Measurements from ENCODE around the gene DPYD.

Gene DPYD

GRCh38 chr1:97202481-97203380 lies 718.1 kb downstream of the DPYD start:
- no peak for DNase-seq (ENCODE audit: low read depth)

- DNase-seq (ENCODE audit: low read depth) = no peak
Measured at GRCh38 chr1:97201641-97202040, 719.2 kb downstream of the DPYD start.

GRCh38 chr1:97200595-97200994 lies 720.2 kb downstream of the DPYD start:
- no peak for DNase-seq (ENCODE audit: low read depth)

DNA sequence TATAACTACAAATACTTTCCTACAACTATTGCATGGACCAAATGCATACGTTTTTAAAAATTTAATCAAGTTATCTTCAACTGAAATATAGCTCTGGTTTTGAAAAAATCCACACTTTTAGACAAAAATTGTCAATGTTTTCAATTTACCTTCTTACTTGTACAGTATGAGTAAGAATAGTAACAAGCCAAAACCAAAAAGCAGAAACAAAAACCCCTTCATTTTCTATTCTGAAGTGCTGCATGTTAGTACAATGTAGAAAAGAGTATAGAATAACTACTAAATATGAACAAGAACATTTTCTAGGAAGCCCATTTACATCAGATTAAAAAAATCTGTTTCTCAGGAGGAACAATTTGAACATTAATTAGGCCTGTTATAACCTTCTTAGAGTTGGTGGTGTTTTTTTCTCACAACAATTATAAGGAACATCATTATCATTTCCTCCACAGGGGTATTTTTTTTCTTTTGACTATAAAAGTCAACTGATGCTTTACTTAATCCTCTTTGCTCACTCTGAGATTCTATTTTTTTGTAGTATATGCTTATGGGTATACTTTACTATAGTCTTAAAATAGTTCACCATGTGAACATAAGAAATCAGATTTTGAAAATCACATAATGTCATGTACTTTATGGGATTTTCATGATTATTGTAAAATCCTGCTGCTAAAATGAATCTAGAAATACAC lies 723.9 kb downstream of the DPYD start:
- no peak for DNase-seq (ENCODE audit: low read depth)

- no peak for DNase-seq (ENCODE audit: low read depth)
Measured at GRCh38 chr1:97192872-97193572, 727.8 kb downstream of the DPYD start.

DNA sequence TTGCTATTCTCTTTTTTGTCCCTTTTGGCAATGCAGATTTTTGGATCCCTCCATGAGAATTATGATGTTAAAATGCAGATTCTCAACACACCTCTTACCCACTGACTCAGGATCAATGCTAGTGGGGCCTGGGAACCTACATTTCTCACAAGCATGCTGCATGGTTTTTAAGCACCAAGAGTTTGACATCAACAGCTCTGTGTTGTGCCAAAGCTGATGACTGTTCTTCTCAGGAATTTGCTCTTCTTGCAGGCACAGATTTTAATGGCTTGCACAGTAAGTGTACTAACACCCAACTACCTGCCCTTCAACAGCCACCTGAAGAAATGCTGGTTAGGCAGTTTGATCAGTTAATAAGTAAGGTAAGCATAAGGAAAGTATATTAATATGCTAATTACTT lies 730.5 kb downstream of the DPYD start:
- no peak for DNase-seq (ENCODE audit: low read depth)

- DNase-seq (ENCODE audit: low read depth) = no peak
Measured at GRCh38 chr1:97186381-97186780, 734.5 kb downstream of the DPYD start.

- DNase-seq (ENCODE audit: low read depth) = no peak
Measured at GRCh38 chr1:97174039-97174704, 746.7 kb downstream of the DPYD start.

- no peak for DNase-seq (ENCODE audit: low read depth)
Measured at GRCh38 chr1:97170300-97170699, 750.5 kb downstream of the DPYD start.

- DNase-seq (ENCODE audit: low read depth) = no peak
Measured at GRCh38 chr1:97168056-97168455, 752.8 kb downstream of the DPYD start.

- no peak for DNase-seq (ENCODE audit: low read depth)
Measured at GRCh38 chr1:97167246-97167645, 753.6 kb downstream of the DPYD start.

DNA sequence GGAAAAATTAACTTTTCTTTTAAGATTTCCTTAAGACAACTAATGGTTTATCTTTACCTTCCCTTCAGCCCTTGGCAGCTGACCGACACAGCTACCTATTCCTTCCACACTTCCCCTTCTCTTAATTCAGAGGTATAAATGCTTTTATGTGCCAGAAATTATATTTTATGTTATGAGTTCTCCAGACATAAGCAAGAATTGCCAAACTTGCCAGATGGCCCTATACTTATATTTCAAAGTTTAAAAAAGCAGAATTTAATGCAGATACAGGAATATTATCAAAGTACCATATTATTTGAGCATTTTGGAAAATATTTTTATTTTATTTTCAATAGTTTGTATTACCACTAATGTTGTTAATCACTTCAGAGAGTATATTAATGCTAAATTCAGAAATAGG lies 754.2 kb downstream of the DPYD start:
- DNase-seq (ENCODE audit: low read depth) = no peak

- DNase-seq (ENCODE audit: low read depth) = no peak
Measured at GRCh38 chr1:97164276-97164639, 756.6 kb downstream of the DPYD start.

DNA sequence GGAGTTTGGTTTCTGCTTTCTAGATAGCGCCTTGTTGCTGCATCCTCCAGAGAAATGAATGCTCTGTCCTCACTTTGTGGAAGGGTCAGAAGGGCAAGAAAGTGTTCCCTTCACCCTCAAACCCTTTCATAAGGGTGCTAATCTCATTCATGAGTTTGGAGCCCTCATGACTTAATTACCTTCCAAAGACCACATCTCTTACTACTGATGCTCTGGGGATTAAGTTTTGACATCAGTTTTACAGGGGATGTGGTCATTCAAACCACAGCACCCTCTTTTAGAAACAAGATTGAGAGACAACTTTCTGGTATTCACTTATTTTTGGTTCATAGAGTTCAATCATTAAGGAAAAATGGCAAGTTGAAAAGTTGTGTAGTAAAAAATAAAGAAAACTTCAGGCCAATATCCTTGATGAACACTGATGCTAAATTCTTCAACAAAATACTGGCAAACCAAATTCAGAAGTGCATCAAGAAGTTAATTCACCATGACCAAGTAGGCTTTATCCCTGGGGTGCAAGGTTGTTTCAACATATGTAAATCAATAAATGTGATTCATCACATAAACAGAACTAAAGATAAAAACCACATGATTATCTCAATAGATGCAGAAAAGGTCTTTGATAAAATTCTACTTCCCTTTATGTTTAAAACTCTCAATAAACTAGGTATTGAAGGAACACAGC lies 757.1 kb downstream of the DPYD start:
- DNase-seq (ENCODE audit: low read depth) = no peak

DNA sequence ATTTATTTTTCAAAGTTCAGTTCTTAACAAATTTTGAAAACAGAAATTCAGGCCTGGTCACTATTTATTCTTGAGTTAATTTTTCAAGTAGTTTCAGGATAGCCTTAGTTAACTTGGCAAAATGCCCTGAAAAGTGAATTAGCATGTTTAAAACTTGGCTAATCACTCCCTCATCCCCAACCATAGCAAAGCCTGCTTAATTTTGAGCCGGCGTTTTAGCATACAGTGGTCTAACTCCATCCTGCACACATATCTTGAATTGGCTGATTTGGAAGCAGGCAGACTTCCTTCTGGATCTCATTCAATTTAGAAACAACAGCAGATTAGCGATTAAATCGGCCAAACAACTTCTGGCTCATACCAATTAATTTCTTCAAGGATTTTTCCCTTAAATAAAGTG lies 760.0 kb downstream of the DPYD start:
- DNase-seq (ENCODE audit: low read depth) = no peak

- no peak for DNase-seq (ENCODE audit: low read depth)
Measured at GRCh38 chr1:97159342-97159741, 761.5 kb downstream of the DPYD start.

DNA sequence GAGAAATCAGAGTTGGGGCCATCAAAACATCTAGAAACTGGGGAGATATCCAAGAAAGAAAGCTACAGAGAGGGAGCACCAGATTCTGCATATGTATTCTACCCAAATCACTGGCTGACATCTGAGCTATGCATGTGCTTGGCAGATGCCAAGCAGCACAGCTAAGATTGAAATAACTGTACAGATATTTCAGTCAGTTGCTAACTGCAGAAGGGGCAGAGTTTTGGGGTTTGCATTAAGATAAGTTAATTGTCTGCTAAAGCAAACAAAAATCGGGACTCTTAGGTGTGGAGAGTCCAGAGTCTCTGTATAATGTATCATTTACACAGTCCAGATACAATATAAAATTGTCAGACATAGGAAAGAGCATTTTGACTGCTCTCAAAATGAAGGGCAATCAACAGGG lies 762.1 kb downstream of the DPYD start:
- no peak for DNase-seq (ENCODE audit: low read depth)

- DNase-seq (ENCODE audit: low read depth) = no peak
Measured at GRCh38 chr1:97157991-97158390, 762.8 kb downstream of the DPYD start.

DNA sequence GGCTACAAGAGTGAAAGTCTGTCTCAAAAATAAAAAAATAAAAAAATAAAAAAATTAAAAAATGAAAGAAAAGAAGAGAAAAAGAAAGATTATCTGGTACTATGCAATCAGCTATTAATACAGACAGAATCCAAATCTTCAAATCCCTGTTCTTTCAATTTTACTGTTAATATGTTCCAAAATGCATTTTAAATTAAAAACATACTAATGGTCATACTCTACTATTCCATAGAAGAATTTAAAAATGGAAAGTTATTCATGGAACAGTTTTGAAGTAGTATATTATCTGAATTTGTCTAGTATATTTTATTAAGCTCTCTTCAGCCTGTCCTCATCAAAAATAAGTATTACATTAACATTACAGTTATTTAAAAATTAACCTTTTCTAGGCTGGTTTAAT lies 769.2 kb downstream of the DPYD start:
- no peak for DNase-seq (ENCODE audit: low read depth)

GRCh38 chr1:97145321-97145956 lies 775.4 kb downstream of the DPYD start:
- no peak for DNase-seq (ENCODE audit: low read depth)

DNA sequence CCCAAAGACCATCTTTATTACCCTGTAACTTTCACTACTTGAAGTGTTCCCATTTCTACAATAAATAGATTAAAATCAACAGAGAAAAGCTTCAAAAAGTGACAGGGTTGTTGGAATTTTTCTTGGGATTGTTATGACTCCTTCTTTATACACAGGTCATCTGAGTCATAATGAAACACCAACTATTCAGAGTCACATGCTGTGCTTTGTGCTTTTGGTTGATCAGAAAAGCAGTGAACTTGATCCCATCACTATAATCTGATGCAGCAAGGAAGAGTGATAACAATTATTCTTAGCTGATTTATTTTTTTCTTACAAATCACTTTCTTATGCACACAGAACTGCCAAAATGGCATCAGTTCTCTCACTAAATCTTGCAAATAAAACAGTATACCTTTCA lies 776.3 kb downstream of the DPYD start:
- no peak for DNase-seq (ENCODE audit: low read depth)
